NOMO-1 (cell line): Measurements from ENCODE around the gene PDE2A.
"Not testable (repeated sequence)": the region's sequence is repeated elsewhere in the genome, so short reads cannot be mapped to it uniquely, and the experiment has no call there.

Experiments
- DNase-seq, 2 experiments: peaks; one replicate each; lab custom pipeline; 2025; ENCODE audit not compliant: unreplicated experiment in 2 of 2; lab: John Stamatoyannopoulos, UW

Gene PDE2A

DNA sequence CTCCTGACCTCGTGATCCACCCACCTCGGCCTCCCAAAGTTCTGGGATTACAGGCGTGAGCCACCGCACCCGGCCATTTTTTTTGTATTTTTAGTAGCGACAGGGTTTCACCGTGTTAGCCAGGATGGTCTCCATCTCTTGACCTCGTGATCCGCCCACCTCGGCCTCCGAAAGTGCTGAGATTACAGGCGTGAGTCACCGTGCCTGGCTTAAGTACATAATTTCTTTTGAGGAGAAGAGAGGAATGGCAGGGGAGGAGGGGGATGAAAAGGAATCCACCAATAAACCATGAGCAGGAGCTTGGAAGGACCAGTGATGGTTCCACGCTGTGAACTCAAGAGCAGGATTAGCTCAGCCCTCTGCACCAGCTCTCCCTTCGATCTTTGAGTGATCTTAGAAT is 113.4 kb downstream of the PDE2A start:
- not testable (repeated sequence) for DNase-seq

DNA sequence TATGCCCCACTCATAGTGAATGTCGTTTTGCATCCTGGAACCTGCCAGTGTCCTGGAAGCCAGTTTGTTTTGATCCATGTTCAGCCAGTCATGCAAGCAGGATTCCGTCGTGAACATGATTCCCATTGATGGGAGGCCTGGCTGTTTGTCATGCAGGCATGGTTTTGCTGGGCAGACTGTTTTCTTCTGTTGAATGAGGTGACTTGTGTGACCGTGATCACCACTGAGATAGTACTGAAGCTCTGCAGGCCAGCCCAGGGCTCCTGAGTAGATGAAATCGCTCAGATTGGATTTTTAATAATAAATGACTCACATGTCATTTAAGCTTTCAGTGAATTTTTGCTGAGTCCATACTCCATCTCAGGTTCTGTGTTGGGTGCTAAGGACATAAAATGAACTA is 117.8 kb downstream of the PDE2A start:
- no peak for DNase-seq

DNA sequence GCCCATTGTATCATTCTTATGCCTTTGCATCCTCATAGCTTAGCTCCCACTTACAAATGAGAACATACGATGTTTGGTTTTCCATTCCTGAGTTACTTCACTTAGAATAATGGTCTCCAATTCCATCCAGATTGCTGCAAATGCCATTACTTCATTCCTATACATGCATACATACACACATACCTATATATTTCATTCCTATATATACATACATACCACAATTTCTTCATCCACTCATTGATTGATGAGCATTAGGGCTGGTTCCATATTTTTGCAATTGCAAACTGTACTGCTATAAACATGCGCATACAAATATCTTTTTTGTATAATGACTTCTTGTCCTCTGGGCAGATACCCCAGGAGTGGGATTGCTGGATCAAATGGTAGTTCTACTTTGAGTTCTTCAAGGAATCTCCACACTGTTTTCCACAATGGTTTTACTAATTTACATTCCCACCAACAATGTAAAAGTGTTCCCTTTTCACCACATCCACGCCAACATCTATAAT is 119.2 kb downstream of the PDE2A start:
- DNase-seq, result not testable (repeated sequence)

DNA sequence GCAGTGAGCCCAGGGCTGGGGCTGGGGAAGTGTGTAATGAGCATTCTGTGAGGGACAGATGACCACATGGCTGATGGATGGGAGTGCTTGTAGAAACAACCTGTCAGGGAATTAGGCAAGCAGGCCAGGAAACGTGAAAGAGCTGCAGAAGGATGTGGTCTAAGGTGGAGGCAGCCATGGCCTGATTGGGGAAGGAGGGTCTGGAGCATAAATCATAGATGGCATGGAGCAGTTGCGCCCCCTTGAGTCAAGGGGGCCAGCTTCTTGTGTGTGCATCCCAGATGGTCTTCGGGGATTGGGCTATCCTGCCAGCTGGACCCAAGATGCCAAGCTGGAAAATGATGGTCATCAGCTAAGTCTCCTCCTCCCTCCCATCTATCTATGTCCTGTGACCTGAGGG is 120.5 kb downstream of the PDE2A start:
- DNase-seq, result no peak

DNA sequence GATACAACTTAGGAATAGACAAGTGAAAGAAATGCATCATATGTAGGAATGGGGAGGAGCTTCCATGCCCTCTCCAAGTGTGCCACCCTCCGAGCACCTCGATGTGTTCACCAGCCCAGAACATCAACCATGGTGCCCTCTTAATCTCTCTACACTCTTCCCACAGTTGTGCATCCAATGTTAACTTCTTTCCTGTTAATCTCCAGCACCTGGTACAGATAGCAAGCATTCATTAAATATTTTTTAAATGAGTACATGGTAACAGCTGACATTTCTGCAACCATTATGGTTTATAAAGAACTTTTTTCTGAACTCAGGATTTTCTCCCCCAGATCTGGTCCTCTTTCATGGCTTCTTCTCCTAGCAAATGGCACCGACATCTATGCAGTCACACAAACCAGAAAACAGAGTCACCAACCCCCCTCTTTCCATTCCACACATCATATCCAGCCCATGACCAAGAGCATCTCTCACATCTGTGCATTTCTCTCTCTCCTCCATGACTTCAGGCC is 121.8 kb downstream of the PDE2A start:
- no peak for DNase-seq

DNA sequence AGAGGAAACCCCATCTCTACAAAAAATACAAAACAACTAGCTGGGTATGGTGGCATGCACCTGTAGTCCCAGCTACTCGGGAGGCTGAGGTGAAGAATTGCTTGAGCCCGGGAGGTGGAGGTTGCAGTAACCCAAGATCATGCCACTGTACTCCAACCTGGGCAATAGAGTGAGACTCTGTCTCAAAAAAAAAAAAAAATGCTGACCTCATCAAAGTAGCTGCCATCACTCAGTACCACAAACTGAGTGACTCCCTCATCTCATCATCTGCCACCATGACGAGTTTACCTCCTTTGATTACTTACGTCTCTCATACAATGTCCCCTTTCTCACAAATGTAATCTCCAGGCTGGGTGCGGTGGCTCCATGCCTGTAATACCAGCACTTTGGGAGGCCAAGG is 122.7 kb downstream of the PDE2A start:
- no peak for DNase-seq

DNA sequence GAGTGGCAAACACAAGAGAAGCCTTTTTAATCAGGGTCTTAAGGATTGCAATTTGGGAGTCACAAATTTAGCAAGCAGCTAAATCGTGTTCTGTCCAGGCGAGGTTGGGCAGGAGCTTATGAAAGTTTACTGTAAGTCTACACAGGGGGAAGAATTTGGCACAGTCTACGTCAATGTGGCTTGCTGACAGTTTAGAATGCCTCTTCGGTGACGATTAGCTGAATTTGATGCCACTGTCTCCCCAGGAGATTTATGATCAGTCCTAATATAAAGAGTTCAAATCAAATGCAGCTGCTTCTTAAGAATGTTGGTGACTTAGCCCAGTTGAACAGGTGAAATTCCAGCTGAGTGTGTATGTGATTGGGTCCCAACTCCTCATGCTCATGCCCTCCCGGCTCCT is 125.8 kb downstream of the PDE2A start:
- no peak for DNase-seq

DNA sequence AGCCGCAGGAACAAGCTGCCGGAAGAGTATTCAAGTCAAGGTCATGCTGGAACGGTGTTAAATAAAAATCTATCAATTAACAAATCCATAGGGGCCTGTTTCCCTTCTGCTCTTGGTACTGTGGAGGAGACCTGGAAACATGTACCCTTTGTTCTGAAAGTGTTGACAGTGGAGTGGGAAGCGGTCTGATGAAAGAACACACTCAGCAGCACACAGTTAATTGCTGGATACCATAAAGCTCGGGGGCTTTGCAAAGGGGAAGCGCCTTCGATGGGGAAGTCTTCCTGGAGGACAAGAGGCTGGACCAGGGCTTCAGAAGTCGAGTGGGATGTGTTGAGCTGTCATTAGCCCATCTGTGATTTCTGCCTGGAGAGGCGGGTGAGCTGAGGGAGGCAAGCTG is 127.4 kb downstream of the PDE2A start:
- no peak for DNase-seq

DNA sequence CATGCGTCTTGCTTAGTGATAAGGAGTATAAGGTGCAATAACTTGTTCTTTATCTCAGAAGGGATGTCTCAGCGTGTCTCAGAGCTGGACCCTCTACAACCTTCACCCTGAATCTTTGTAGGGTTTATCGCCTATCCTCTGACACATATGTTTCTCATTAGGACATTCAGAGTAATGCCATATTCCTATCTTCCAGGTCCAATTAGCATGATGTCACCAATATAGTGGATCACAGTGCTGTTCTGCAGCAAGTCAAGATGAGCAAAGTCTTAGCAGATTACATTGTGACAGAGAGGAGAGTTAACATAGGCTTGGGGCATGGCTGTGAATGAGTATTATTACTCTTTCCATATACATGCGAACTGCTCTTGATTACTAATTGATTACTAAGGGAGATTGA is 129.6 kb downstream of the PDE2A start:
- no peak for DNase-seq

DNA sequence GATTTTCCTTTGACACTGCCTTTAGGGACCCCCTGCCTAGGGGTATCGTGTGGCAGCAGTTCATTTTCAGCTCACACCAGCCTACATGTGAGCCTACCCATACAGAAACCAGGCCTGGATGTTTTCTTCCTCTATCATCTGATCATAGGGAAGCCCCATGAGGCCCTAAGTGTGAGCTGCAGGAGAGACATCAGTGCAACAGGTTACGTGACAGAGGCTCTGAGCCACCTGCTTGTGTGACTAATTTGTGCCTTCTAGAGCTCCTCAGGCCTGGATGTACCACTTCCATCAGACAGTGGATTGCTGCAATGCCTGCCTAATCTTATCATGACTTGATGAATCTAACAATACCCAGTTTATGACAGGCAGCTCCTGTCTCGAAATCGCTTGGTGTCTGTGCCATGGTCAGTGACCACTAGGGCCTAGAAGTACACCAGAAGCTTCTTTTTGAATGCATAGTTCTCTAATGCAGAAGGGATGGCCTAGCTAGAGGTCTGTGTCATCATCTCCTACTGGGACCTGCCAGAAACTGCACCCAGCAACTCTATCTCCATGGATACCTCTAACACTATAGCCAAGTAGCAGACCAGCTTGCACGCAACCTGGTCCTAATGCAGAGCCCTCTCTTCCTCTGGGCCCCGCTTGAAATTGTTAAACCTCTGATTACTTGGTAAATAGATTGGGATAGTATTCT is 130.2 kb downstream of the PDE2A start:
- DNase-seq, result no peak

DNA sequence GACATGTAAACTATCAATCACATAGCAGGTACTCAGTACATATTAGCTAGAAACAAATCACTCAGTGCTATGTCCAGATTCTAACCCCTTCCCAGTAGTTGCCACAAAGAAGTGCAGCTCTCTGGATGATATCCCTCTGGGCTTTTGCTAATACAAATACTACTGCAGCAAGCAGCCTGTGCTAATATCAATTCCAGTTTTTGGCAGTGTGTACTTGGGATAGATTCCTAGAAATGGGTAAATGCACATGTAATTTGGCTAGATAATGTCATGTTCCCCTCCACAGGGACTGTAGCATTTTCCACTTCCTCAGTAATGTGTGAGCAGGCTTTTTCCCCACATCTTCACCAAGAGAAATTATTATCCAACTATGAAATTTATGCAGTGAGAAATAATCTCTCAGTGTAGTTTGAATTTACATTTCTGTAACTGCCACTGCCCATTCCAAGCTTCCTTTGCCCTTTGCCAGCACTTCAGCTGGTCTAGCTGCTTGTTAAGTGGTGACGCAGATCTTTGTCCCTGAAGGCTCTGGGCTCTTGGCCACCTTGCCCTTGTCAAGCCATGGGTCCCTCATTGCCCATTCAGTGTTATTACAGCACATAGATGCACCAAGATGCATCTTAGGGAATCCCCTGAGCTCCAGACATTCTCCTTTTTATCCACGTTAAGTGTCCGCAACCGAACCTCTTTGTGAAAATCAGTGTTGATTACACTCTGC is 132.8 kb downstream of the PDE2A start:
- DNase-seq, result no peak

DNA sequence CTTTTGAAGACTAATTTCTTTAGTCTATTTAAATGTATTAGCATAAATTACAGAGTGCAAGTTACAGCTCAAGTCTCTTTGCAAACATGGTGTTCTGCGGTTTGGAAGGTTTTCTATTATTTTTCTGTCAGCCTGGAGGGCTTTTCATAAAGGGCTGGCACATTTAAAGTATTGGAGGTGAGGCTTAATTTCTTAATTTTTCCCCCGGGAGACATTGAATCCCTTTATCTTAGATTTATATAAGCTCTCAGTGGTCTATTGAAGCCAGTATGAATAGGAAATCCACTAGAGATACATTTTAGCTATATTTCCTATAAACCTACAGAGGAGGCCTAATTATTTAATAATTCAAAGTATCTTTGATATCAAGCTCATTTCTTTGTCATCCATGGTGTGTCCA is 137.2 kb downstream of the PDE2A start:
- no peak for DNase-seq

DNA sequence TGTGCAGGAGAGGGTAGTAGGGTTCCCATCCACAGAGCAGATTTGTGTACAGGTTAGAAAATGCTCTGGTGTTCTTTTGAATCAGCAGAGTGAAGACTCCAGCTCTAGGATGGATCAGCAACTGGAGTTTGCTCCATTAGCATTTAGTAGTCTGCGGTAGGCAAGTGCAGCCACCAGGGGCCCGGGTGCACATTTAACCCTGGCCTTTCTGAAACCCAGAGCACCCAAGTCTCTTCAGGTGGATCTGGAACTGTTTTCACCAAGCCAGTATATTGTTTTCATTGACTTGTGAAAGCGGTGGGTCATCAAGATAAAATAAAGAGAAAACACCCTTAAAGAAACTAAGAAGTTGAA is 139.1 kb downstream of the PDE2A start:
- no peak for DNase-seq

DNA sequence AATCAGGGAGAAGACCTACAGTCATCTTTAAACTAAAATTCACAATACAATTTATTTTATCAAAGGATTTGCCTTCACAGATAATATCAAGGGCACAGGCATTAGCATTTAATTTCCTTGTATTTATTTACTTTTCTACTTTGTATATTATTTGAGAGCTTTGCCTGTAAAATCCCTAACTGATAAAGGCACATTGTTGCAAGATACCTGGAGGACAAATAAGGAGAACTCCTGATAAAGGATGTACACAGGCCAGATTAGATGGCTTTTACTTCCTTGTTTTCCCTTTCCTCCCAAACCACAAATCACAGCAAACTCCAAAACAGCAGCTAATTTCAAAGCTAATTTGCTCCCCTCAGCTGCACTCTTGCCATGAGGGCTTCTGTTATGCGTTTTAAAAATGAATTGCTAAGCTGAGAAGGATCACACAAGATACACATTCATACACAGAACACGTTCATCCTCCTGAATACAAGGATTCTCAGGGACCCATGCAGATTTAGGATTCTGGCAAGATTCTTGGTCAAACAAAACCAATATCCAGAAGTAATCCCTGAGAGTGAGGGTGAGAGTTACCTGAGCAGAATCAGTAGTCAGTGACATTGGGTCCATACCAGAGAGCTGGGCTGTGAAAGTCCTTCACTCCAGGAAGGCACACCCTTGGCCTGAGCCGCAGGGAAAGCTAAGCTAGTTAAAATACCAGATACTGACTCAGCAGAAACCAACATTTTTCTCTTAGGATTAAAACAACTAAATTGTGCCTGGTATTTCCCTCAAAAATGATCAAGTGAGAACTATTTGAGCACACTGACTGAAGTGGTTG is 139.6 kb downstream of the PDE2A start:
- no peak for DNase-seq

DNA sequence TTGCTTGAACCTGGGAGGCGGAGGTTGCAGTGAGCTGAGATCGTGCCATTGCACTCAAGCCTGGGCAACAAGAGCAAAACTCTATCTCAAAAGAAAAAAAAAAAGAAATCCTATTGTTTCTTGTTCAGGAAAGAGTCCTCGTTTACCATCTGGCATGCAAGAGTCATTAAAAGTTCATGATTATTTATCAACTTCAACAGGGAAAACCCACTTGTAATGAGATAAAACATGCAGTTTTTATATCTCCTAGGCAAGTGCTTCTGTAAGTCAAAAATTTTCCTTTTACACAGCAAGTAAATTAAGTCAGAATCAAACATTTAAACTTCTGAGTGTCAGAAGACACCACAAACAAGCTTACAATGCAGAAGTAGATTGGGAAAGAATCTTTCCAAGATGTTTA is 145.2 kb downstream of the PDE2A start:
- no peak for DNase-seq

DNA sequence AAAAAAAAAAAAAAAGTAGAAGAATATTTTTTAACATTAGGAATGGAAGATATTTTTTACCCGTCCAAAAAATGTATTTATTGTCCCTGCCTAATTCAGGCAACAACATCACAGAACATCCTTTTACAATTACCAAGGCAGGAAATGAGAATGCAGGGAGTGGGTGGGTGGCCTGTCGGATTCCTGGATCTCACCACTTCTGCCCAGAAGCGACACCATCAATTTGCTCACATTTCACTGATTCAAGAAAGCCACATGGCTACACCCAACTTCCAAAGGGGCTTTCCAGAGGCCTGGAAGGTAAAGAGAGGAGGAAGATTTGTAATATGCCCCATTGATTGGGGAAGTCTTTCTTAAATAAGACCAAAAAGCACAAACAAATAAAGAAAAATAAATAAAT is 146.1 kb downstream of the PDE2A start:
- no peak for DNase-seq
